NK-92 (cell line): ENCODE measurements around the gene SEC22C.
"Not testable (repeated sequence)": the region's sequence is repeated elsewhere in the genome, so short reads cannot be mapped to it uniquely, and the experiment has no call there.

Source experiments
- DNase-seq: peaks from one replicate; lab custom pipeline; 2025; ENCODE audit not compliant: unreplicated experiment; lab: John Stamatoyannopoulos, UW

The SEC22C gene

GRCh38 chr3:42582474-42583070, 805 bp upstream of the SEC22C start:
- no peak for DNase-seq

- no peak for DNase-seq
Observed at GRCh38 chr3:42581400-42581708, 413 bp downstream of the SEC22C start.

GRCh38 chr3:42579346-42579745, 2.4 kb downstream of the SEC22C start:
- not testable (repeated sequence) for DNase-seq

GRCh38 chr3:42578054-42578453, 3.7 kb downstream of the SEC22C start:
- no peak for DNase-seq

GRCh38 chr3:42575137-42575741, 6.5 kb downstream of the SEC22C start:
- DNase-seq, result no peak

- no peak for DNase-seq
Observed at GRCh38 chr3:42572278-42572677, 9.5 kb downstream of the SEC22C start.

GRCh38 chr3:42569593-42570142, 12.1 kb downstream of the SEC22C start:
- no peak for DNase-seq

- no peak for DNase-seq
Observed at GRCh38 chr3:42562047-42562907, 19.5 kb downstream of the SEC22C start.

GRCh38 chr3:42557854-42558253, 23.9 kb downstream of the SEC22C start:
- DNase-seq, result no peak

- DNase-seq, result not testable (repeated sequence)
Observed at GRCh38 chr3:42556817-42557216, 24.9 kb downstream of the SEC22C start.

- DNase-seq, result no peak
Observed at GRCh38 chr3:42556089-42556632, 25.6 kb downstream of the SEC22C start.

GRCh38 chr3:42552830-42553229, 28.9 kb downstream of the SEC22C start:
- DNase-seq, result no peak

GRCh38 chr3:42550250-42550649, 31.5 kb downstream of the SEC22C start:
- DNase-seq, result no peak

GRCh38 chr3:42549131-42549530, 32.6 kb downstream of the SEC22C start:
- DNase-seq, result no peak

GRCh38 chr3:42547401-42547945, 34.3 kb downstream of the SEC22C start:
- no peak for DNase-seq

- DNase-seq, result no peak
Observed at GRCh38 chr3:42546691-42547213, 35.0 kb downstream of the SEC22C start.

GRCh38 chr3:42545284-42545900, 36.4 kb downstream of the SEC22C start:
- DNase-seq, result no peak

GRCh38 chr3:42544492-42545283, 37.1 kb downstream of the SEC22C start:
- DNase-seq, result no peak

GRCh38 chr3:42541079-42541478, 40.7 kb downstream of the SEC22C start:
- no peak for DNase-seq
